ENCODE measurements around the gene TEDC1. TPM values are rescaled to one million over a fixed set of nuclear protein-coding genes. Genes with fewer than 3 reads are reported as not detected.

The TEDC1 gene
- total RNA-seq, 1 experiment from 2014 or later, result 14.1 TPM

DNA sequence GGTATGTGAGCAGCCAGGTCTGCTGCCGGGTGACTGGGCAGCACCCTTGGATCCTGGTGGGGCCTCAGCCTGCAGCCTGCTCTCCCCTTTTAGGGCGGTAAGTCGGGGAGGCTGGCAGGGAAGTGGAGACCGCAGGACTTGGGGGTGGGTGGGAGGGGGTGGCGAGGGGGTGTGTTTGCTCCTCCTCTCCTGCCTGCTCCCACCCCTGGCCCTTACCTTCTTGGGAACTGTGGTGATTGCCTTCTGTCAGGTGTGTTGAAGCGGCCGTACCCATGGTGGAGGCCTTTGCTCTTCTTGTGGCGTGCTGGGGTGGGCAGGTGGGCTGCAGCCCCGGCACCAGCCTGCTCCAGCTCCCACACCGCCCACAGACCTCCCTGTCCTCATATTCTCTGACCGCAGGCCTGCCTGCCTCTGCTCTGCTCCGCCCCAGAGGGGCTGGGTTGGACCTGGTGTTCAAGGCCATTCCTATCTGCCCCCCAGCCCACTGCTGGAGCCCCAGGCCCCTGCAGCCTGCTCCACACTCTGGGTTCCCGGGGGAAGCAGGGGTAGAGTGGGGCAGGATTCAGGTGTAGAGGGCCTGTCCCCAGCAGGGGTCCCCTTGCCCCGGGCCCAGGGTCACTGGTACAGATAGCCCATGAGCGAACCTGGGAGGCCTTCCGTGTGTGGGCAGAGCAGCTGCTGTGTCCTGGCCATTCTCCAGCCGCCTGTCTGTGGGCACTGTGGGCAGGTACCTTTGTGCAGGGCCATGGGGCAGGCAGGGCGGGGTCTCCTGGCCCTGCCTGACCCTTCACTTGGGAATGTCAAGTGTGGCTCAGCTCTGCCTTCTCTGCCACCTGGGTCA, 5.2 kb downstream of the TEDC1 start:
- no peak for DNase-seq (ENCODE audit: low spot score)

- DNase-seq (ENCODE audit: low spot score), result no peak
Measured at GRCh38 chr14:105496831-105497591, 6.0 kb downstream of the TEDC1 start.

GRCh38 chr14:105497671-105498429, 6.8 kb downstream of the TEDC1 start:
- no peak for DNase-seq (ENCODE audit: low spot score)

GRCh38 chr14:105498430-105499255, 7.6 kb downstream of the TEDC1 start:
- DNase-seq (ENCODE audit: low spot score), result no peak

- no peak for DNase-seq (ENCODE audit: low spot score)
Measured at GRCh38 chr14:105499256-105500035, 8.4 kb downstream of the TEDC1 start.

GRCh38 chr14:105500036-105500725, 9.1 kb downstream of the TEDC1 start:
- DNase-seq (ENCODE audit: low spot score), result no peak

DNA sequence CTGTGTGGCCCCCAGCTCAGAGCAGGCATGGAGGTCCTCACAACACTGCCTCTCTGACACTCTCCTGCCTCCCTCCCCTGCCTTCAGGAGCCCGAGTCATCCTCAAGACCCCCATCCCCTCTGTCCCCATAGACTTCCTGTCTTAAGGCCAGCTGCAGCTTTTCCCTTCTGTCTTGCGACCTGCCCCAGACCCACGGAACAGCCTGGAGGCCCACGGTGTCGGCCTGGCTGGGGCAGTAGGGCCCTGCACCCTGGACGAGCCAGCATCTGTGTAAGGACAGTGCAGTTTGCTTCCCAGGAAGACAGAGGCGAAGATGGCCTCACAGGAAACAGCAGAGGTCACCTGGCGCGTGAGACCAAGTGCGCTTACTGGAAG, 9.7 kb downstream of the TEDC1 start:
- DNase-seq (ENCODE audit: low spot score), result no peak

DNA sequence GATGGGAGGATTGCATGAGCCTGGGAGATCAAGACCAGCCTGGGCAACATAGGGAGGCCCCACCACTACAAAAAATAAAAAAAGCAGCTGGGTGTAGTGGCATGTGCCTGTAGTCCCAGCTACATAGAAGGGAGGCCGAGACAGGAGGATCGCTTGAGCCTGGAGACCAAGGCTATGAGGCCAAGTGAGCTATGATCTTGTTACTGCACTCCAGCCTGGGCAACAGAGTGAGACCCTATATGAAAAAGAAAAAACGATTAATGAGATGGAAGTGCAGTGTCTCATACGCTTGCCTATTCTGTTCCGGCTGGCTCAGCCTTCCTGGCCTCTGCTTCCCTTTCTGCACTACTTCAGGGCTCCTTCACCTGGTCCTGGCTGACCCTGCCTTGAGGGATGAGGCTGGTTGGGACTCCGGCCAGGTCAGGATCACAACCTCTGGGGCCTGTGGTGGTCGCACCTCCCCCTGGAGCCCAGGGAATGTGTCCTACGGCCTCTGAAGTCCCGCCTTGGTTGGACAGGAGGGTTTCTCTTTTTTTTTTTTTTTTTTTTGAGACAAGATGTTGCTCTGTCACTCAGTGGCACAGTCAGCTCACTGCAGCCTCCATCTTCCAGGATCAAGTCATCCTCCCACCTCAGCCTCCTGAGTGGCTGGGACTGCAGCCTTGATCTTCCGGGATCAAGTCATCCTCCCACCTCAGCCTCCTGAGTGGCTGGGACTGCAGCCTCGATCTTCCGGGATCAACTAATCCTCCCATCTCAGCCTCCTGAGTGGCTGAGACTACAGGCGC, 10.7 kb downstream of the TEDC1 start:
- DNase-seq (ENCODE audit: low spot score), result no peak

DNA sequence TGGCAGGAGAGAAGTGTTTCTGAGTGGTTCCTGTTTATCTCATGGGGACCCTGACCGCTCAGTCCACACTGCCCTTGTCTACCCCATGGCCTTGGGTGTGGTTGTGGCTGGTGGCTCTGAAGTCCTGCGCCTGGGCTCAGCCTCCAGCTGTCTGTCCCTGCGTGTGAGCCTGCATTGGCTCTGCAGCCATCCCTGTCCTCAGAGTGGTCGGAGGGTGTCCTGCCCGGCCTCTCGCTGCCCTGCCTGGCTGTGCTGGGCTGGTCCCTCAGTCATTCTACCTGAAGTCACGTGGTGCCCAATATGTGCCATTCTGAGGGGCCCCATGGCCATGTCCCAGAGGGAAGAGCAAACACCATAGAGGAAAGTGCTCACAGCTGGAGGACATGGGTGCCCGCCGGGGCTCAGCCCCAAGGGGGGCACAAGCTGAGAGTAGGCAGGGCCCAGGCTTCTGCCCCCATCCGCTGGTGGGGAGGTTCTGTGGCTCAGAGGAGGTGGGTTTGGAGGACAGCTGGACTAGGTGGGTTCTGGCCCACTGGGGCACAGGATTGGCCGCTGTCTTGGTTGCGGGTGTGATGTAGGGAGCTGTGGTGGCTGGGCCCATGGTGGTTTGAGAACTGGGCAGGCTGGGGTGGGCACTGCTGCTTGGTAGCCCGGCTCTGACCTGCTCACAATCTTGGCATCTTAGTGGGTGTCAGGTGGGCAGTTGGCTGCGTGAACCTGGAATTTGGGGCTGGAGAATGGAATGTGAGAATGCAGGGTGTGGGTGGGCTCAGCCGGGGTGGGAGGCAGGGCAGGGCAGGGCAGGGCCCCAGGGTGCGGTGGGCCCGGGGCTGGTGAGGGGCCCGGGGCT, 11.6 kb downstream of the TEDC1 start:
- no peak for DNase-seq (ENCODE audit: low spot score)

DNA sequence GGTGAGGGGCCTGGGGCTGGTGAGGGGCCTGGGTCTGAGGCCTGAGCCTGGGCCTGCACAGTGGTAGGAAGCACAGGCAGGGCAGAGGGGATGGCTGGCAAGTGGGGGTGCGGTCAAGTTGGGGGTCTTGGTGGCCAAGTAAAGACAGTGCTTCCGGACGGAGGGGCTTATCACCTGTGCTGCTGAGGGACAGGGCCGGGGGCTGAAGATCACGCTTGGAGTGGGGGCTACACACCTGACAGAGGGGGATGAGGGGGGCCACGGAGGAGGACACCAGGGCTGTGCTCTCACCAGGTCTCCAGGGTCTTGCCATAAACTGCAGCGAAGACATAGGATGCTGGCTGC, 12.2 kb downstream of the TEDC1 start:
- DNase-seq (ENCODE audit: low spot score), result no peak

DNA sequence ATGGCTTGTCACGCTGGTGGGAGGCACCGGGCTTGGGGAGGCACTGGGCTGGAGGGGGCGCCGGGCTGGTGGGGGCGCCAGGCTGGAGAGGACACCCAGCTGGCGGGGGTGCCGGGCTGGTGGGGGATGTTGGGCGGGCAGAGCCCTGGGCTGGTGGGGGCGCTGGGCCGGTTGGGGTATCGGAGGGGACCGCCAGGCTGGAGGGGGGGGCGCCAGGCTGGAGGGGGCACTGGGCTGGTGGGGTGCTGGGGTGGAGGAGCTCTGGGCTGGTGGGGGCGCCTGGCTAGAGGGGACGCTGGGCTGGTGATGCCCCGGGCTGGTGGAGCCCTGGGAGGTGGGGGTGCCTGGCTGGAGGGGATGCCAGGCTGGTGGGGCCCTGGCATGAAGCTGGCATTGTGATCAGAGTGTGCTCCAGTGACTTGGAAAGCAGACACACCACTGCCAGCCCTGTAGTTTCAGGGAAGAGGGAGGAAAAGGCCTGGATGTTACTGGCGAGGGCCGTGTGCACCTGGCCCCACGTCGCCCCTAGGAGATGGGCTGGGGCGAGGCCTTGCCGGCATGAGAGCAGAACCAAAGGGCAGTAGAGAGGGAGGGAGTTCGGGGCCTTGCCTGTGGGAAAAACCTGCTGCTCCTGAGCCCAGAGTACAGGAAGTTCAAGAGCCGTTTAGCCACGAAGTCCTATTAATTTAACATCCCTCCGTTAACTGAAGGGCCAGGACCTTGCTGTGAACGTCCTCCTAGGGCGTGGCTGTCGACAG, 13.1 kb downstream of the TEDC1 start:
- no peak for DNase-seq (ENCODE audit: low spot score)

GRCh38 chr14:105505101-105505500, 14.1 kb downstream of the TEDC1 start:
- DNase-seq (ENCODE audit: low spot score), result no peak

- no peak for DNase-seq (ENCODE audit: low spot score)
Measured at GRCh38 chr14:105507247-105507646, 16.2 kb downstream of the TEDC1 start.

- DNase-seq (ENCODE audit: low spot score), result no peak
Measured at GRCh38 chr14:105508069-105508468, 17.0 kb downstream of the TEDC1 start.

DNA sequence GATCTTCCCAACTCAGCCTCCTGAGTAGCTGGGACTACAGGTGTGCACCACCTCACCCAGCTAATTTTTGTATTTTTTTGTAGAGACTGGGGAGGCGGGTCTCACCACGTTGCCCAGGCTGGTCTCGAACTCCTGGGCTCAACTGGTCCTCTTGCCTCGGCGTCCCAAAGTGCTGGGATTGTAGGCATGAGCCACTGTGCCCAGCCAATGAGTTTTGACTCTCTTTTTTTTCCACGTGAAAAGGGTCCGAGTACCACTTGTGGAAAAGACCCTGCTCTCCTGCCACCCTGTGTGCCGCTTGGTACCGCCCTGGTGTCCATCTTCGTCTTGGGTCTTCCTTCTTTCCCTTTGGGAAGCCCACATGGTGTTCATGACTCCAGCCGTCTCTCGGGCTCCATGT, 17.6 kb downstream of the TEDC1 start:
- DNase-seq (ENCODE audit: low spot score), result no peak

DNA sequence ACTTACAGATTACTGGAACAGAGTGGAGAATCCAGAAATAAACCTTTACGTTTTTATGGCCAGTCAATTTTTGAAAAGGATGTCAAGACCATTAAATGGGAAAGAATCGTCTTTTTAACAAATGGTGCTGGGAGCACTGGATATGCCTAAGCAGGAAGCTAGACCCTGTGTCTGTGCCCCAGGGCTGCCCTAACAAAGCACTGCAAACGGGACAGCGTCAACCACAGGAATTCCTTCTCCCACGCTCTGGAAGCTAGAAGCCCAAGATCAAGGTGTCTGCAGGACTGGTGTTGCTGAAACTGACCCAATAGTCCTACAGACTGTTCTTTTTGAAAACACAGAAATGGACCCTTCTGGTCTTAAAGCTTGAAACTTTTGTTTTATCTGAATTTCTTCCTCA, 26.1 kb downstream of the TEDC1 start:
- DNase-seq (ENCODE audit: low spot score), result no peak

DNA sequence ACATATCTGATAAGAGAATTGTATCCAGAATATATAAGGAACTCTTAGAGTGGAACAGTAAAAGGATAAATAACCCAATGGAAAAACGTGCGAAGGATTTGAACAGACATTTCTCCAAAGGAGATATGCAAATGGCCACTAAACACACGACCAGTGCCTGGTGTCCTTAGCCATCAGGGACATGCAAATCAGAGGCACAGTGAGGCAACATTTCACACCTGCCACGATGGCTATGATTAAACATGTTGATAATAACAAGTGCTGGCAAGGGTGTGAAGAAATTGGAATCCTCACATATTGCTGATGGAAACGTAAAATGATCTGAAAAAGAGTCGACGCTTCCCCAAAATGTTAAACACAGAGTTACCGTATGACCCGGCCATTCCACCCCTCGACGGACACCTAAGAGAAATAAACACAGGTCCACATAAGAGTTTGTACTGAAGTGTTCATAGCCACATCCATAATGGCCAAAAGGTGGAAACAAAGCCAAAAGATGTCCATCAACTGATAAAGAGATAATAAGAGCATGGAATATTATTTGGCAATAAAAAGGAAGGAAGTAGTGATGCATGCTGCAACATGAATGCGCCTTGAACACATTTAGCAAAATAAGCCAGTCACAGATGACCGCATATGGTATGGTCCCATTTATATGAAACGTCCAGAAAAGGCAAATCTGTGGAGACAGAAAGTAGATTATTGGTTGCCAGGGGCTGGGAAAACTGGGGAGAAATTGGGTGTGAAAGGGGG, 29.1 kb downstream of the TEDC1 start:
- no peak for DNase-seq (ENCODE audit: low spot score)

All from A172 (cell line).